DND-41 (cell line): ENCODE data around the gene ENTREP1.

ENCODE experiments used
- CTCF ChIP-seq: IDR thresholded peaks from 2 replicates; pipeline ENCODE4 v1.5.1; 2012; ENCODE audit warnings: borderline replicate concordance, low read length, moderate library complexity, mild to moderate bottlenecking; ENCODE audit not compliant: poor library complexity, severe bottlenecking; ENCODE audit errors: extremely low read depth
- EZH2 ChIP-seq: IDR thresholded peaks from 3 replicates; pipeline ENCODE4 v1.6.1; 2012; ENCODE audit warnings: borderline replicate concordance, low read depth, mild to moderate bottlenecking, moderate library complexity, low read length, inconsistent platforms; ENCODE audit not compliant: severe bottlenecking

DNA sequence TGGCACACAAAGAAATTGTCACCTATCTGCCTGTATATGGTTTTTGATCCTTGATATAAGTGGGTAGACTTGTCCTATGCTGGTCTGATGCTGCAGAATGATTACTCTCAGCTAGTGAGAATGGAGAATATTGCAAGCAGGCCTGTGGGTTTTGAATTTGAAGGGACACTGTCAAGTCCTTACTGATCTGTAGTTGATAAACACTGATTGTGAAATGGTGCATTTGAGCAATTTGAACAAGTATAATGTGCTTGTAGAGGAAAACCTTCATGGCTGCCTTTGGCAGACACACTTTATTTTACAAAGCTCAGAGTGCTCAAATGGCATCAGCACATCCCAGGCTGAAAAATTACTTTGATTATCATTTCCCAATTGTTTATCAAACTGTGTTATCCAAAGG, 9.3 kb downstream of the ENTREP1 start:
- TF ChIP-seq CTCF: no peak
- TF ChIP-seq EZH2: no peak
